ENCODE results near the gene ZNG1E.
"Not testable (repeated sequence)": the region's sequence is repeated elsewhere in the genome, so short reads cannot be mapped to it uniquely, and the experiment has no call there.

- TF ChIP-seq SREBF2 (IDR thresholded peaks at IDR 0.05); RARB (CRISPR knock-in tag; IDR thresholded peaks at IDR 0.05); POLR2A (IDR thresholded peaks at IDR 0.05; ENCODE audit: low read length): not testable (repeated sequence)
- TF ChIP-seq, protein P1, sequence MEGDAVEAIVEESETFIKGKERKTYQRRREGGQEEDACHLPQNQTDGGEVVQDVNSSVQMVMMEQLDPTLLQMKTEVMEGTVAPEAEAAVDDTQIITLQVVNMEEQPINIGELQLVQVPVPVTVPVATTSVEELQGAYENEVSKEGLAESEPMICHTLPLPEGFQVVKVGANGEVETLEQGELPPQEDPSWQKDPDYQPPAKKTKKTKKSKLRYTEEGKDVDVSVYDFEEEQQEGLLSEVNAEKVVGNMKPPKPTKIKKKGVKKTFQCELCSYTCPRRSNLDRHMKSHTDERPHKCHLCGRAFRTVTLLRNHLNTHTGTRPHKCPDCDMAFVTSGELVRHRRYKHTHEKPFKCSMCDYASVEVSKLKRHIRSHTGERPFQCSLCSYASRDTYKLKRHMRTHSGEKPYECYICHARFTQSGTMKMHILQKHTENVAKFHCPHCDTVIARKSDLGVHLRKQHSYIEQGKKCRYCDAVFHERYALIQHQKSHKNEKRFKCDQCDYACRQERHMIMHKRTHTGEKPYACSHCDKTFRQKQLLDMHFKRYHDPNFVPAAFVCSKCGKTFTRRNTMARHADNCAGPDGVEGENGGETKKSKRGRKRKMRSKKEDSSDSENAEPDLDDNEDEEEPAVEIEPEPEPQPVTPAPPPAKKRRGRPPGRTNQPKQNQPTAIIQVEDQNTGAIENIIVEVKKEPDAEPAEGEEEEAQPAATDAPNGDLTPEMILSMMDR (IDR thresholded peaks at IDR 0.05), result not testable (repeated sequence)
Observed at GRCh38 chr9:65675018-65675417, 710 bp upstream of the ZNG1E start.
